HUES48 (cell line): ENCODE results near the gene CERS6.

ENCODE experiments used
- H3K27ac ChIP-seq: one replicate; pipeline ENCODE4 v1.7.0; 2013; ENCODE audit warnings: low read depth, low read length, inconsistent platforms
- H3K27me3 ChIP-seq: 2 replicates; pipeline ENCODE4 v1.6.1; 2013; ENCODE audit warnings: mild to moderate bottlenecking, low read length; ENCODE audit not compliant: control insufficient read depth, insufficient read depth
- H3K36me3 ChIP-seq: 2 replicates; pipeline ENCODE4 v1.6.1; 2013; ENCODE audit warnings: low read length; ENCODE audit not compliant: control insufficient read depth, insufficient read depth
- H3K4me1 ChIP-seq: 2 replicates; pipeline ENCODE4 v1.6.1; 2013; ENCODE audit warnings: mild to moderate bottlenecking, low read length; ENCODE audit not compliant: control insufficient read depth, insufficient read depth
- H3K4me3 ChIP-seq: 2 replicates; pipeline ENCODE4 v1.5.1; 2013; ENCODE audit warnings: mild to moderate bottlenecking, low read depth, low read length
- H3K9ac ChIP-seq: 2 replicates; pipeline ENCODE4 v1.6.1; 2013; ENCODE audit warnings: mild to moderate bottlenecking, low read depth, low read length, moderate library complexity
- H3K9me3 ChIP-seq: 2 replicates; pipeline ENCODE4 v1.6.1; 2013; ENCODE audit warnings: low read length; ENCODE audit not compliant: control insufficient read depth, insufficient read depth

The CERS6 gene

DNA sequence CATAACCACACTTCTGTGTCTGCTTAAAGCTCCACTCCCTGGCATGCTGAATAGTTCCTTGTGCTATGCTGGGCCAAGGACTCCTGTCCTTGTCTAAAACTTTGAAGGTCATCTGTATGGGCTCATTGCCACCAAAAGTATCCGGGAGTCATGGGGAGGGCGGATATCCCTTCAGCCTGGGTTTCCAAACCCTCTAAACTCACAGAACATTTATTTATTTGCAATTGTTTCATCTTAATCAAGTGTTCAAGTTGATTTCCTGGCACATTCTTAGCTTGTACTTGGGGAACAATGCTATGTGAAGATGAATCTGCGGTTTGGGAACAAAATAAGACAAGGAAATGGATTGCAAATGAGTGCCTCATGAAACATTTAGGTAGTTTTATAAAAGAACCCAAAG lies 348.1 kb downstream of the CERS6 start:
- Histone ChIP-seq H3K4me1 (peaks cover 17% of the 10 kb centered on the region), H3K9me3 (no peaks in the 10 kb centered on the region), H3K36me3 (no peaks in the 10 kb centered on the region), H3K27ac (no peak overlapping the region), H3K27me3 (no peaks in the 10 kb centered on the region; the same call in 1 of the 2 replicates), H3K4me3 (no peak overlapping the region), H3K9ac (no peak overlapping the region)

DNA sequence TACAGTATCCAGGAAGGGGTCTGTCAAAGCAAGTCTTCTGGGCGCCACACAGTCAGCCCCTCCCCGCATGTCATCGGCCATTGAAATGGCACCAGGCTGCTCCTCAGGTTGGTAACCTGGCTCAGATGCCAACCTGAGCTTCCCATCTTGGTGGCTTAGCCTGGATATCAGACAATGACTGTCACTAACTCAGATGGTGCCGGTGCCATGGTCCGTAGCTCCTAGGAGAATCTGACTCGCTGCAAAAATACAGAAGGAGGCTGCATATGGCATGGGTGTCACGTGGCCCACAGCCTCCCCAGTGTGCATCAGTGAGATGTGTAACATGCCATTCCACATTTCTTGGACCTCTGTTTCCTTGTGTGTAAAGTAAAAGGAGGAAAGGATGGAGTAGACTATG lies 349.5 kb downstream of the CERS6 start:
- Histone ChIP-seq H3K9ac (no peak overlapping the region), H3K4me3 (no peak overlapping the region), H3K9me3 (no peaks in the 10 kb centered on the region)

DNA sequence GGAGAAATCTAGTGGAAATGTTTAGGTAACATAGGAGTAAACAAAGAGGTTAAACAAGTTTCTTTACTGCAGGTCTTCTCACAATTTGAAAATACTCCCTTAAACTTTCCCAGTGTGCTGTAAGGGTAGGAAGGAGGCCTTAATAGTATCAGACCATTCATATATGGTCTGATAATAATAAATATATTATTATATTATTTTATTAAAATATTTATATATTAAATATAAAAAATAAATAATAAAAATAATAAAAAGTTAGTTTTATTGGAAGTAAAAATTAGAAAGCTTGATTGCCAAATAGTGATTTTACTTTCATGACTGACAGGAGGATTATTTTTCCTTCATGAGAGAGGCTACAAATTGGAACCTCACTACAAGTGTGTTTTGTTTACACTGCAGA lies 353.5 kb downstream of the CERS6 start:
- H3K9me3 ChIP-seq: no peaks in the 10 kb centered on the region
- no peak overlapping the region for H3K9ac ChIP-seq
- no peaks in the 10 kb centered on the region for H3K36me3 ChIP-seq
- no peak overlapping the region for H3K4me3 ChIP-seq
- no peak overlapping the region for H3K27ac ChIP-seq
- no peaks in the 10 kb centered on the region for H3K27me3 ChIP-seq
- H3K4me1 ChIP-seq: peaks cover 6% of the 10 kb centered on the region; the same call in 1 of the 2 replicates

More for the DNA sequence above, 349.5 kb downstream of the CERS6 start:
- Histone ChIP-seq H3K36me3 (no peaks in the 10 kb centered on the region), H3K4me1 (peaks cover 20% of the 10 kb centered on the region), H3K27me3 (no peaks in the 10 kb centered on the region), H3K27ac (no peak overlapping the region)

DNA sequence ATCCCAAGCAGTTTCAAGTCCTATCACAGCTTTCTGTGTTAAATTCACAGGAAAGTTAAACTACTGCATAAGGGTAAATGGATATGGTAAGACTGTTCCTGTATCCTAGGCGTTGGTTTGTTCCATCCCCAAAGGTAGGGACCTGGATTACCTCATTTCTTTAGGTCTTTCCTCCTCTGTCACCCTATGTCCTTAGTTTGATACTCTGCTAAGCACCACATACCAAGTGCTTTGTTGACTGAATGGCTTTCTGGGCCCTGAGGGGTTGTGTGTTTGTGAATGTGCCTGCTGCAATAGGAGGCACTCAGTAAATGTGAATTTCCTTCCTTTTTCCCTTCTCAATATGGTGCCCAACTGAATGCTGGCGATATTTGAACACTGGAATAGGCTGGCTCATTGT lies 354.2 kb downstream of the CERS6 start:
- no peaks in the 10 kb centered on the region for H3K27me3 ChIP-seq
- no peak overlapping the region for H3K27ac ChIP-seq
- no peaks in the 10 kb centered on the region for H3K9me3 ChIP-seq
- H3K9ac ChIP-seq: no peak overlapping the region
- H3K4me3 ChIP-seq: no peak overlapping the region
- H3K36me3 ChIP-seq: no peaks in the 10 kb centered on the region
- peaks cover 6% of the 10 kb centered on the region; the same call in 1 of the 2 replicates for H3K4me1 ChIP-seq

DNA sequence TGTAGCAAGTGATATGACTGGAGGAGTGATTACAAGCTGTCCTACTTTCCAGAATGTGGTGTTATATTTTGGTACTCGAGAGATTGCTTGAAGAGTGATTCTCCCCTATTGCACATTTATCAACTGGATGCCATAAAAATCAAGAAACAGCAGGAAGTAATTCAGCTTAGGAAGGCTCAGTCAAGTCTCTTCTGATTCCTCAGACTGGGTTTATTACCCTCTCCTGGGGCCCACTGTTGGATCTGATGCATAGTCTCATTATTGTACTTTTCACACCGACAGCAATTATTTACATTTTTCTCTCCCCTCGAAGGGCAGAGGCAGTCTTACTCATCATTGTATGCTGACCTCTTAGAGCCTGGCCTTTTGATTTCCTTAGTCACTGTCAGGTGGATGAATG lies 355.6 kb downstream of the CERS6 start:
- Histone ChIP-seq H3K9ac (no peak overlapping the region), H3K9me3 (no peaks in the 10 kb centered on the region), H3K27me3 (no peaks in the 10 kb centered on the region), H3K27ac (no peak overlapping the region), H3K36me3 (no peaks in the 10 kb centered on the region), H3K4me1 (peaks cover 6% of the 10 kb centered on the region; the same call in 1 of the 2 replicates), H3K4me3 (no peak overlapping the region)

DNA sequence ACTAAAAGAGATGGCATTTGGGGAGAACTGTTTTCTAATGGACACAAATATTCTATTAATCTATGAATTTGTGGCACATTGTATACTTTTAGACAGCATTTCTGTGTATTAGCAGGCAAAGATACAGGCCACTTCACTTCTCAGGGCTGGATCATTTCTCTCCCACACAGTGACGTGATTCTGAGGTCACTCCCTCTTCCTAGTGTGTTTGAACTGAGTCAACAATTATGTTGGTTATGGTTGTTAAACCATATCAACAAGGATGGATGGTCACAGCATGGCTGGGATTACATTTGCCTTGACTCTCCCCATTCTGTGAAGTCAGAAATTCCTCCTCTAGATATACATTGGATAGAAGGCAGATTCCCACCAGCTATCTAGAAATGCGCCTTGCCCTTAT lies 358.0 kb downstream of the CERS6 start:
- H3K36me3 ChIP-seq: no peaks in the 10 kb centered on the region
- peaks cover 6% of the 10 kb centered on the region; the same call in 1 of the 2 replicates for H3K4me1 ChIP-seq
- no peaks in the 10 kb centered on the region for H3K9me3 ChIP-seq

DNA sequence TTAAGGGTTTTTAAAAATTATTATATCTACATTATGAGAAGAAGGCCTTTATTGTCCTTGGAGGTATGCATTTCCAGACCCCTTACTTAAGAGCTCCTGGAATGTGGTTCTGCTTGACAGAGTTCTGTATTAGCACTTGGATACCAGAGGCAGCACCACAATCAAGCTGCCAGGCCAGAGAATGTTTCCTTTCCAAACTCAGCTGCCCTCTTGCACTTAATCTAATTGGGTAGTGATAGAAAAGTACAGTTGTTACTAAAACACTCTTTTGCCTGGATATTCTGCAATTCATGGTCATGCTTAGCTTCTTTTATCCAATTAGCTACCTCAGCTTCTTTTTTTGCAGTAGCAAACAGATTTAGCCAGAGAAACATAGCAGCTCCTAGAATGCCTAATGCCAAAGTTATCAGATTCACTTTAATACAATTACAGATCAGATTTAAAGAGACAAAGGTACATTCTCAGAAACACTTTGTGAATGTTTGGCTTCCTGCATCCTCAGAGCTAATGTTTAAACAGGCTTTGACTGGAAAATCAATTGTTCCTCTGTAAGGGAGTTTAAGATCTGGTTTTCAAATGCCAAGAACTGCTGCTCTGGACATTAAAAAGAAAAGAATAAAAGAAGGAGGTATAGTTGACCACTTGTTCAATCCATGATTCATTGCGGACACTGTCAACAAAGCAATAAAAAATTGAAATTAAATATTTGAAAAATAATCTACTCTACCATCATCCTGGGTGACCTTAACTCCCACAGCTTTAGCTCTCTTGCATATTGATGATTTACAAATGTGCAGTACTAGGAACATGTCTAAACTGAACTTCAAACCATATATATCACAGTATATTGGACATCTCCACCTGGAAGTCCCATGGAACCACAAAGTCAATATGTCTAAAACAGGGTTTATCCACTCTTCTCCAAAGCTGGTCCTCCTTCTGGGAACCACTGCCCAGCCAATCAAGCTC lies 359.2 kb downstream of the CERS6 start:
- Histone ChIP-seq H3K27ac (no peak overlapping the region), H3K36me3 (no peaks in the 10 kb centered on the region), H3K4me1 (peaks cover 1% of the 10 kb centered on the region; the same call in 1 of the 2 replicates), H3K9ac (no peak overlapping the region), H3K4me3 (no peak overlapping the region), H3K9me3 (no peaks in the 10 kb centered on the region), H3K27me3 (no peaks in the 10 kb centered on the region)

More for the DNA sequence above, 358.0 kb downstream of the CERS6 start:
- Histone ChIP-seq H3K4me3 (no peak overlapping the region), H3K9ac (no peak overlapping the region), H3K27ac (no peak overlapping the region), H3K27me3 (no peaks in the 10 kb centered on the region)

DNA sequence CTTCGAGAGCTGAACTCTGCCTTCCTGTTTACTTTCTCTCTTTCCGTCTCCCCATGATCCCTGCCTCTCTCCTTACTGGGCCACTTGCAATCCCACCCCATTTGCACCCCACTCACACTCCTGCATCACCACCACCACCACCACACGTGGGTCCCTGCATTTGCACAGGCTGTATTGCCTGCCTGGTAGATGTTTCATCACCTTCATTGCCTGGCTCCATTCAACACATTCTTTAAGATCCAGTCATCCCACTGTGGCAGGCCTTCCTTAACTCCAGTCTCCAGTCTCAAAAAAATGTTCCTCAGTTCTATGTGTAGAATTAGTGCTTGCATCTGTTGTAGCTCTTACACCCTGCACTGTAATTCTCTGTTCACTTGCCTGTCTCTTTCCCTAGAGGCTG lies 360.3 kb downstream of the CERS6 start:
- Histone ChIP-seq H3K9me3 (no peaks in the 10 kb centered on the region), H3K27me3 (no peaks in the 10 kb centered on the region), H3K4me3 (no peak overlapping the region), H3K27ac (no peak overlapping the region), H3K36me3 (no peaks in the 10 kb centered on the region), H3K4me1 (no peaks in the 10 kb centered on the region), H3K9ac (no peak overlapping the region)

DNA sequence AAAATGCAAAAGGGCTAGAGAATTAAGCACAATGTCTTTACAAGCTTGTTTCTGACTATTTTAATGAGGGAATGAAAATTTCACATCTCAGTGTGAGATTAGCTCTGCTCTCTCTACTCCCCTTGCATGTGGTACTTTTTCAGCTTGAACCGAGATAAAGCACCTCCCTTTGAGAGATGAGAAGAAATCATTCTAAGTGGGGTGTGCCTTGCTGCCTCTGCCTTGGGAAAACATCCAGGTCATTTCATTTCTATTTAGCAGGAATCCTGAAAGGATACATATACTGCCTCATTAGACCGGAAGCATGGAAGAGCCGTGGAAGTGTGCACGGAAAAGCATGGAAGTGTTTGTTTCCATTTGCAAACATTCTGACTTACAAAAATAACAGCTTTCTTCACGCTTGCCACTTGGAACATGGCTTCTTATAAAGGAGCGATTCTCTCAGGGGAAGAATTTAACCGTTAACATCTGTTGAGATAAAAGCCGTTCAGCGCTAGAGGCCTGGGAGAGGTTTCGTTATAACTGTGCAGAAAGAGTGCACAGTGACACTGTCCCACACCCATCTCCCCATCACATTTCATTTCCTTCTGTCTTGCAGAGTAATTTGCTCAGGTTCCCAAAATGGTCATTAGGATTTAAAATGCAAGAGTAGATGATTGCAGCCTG lies 363.1 kb downstream of the CERS6 start:
- Histone ChIP-seq H3K4me1 (no peaks in the 10 kb centered on the region), H3K9ac (no peak overlapping the region), H3K4me3 (no peak overlapping the region), H3K27me3 (no peaks in the 10 kb centered on the region), H3K36me3 (no peaks in the 10 kb centered on the region), H3K27ac (no peak overlapping the region), H3K9me3 (no peaks in the 10 kb centered on the region)

DNA sequence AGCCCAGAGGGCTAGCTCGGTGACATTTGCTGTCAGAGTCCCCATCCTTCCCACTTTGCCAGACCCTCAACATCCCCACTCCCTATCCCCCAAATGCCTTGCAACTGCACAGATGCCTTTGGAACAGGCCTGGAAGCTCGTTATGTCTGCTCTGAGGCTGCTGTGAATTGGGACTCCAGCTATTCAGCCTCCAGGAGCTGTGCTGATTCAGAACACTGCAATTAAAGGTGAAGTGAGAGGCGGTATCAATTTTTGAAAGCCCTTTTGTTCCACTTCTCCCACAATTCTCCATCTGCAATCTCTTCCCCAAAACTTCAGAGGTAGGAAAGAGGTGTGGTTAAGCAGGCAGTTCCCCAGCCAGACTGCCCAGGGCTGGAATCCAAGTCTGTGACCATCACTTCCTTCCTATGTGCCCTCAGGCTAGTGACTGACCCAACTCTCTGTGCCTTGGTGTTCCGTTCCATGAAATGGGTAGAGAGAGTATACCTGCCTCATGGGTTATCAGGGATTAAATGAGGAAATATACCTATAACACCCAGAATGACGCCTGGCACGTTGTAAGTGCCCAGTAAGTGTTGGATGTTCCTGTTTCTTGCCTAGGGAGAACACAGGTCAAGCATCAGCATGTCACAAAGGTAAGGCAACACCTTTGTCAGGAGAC lies 363.9 kb downstream of the CERS6 start:
- Histone ChIP-seq H3K4me3 (no peak overlapping the region), H3K9ac (no peak overlapping the region), H3K27me3 (no peaks in the 10 kb centered on the region), H3K36me3 (no peaks in the 10 kb centered on the region), H3K4me1 (no peaks in the 10 kb centered on the region), H3K27ac (no peak overlapping the region), H3K9me3 (no peaks in the 10 kb centered on the region)
